Left ventricle myocardium superior (tissue), 1 donor: Measurements from ENCODE around the gene OTP. TPM values are rescaled to one million over a fixed set of nuclear protein-coding genes. Genes with fewer than 3 reads are reported as not detected.

Source experiments
- ATAC-seq: fragments of 200-7000 bp; cut with Tn5 transposase; one replicate; pipeline ENCODE4 v1.9.1; 2020; ENCODE audit warnings: mild to moderate bottlenecking, moderate library complexity
- DNase-seq: peaks from one replicate; pipeline ENCODE4 v3.0.0-alpha.2; 2020
- intact Hi-C: fragments of 100-400 bp; cut with micrococcal nuclease; formaldehyde crosslinking; loops from one replicate; pipeline ENCODE4 v1.11.0; 2022
- long read RNA-seq: library from polyadenylated mRNA; unstranded; transcript quantifications from one replicate; pipeline ENCODE4 v2.0.0, GENCODE V29; 2021
- total RNA-seq: library from RNA; stranded (reverse); fragmentation: NEBNext Ultra II Directional; extraction: Animal tissue kit (Norgen Biotek cat#: 25700); gene quantifications from one replicate; pipeline ENCODE4 v1.2.1, GENCODE V29; 2021
- donor health status: DM: no; HTN: yes; CAD: no; lungs with severe emphysema.

OTP gene
- total RNA-seq, result not detected
- long read RNA-seq, result 0 reads

DNA sequence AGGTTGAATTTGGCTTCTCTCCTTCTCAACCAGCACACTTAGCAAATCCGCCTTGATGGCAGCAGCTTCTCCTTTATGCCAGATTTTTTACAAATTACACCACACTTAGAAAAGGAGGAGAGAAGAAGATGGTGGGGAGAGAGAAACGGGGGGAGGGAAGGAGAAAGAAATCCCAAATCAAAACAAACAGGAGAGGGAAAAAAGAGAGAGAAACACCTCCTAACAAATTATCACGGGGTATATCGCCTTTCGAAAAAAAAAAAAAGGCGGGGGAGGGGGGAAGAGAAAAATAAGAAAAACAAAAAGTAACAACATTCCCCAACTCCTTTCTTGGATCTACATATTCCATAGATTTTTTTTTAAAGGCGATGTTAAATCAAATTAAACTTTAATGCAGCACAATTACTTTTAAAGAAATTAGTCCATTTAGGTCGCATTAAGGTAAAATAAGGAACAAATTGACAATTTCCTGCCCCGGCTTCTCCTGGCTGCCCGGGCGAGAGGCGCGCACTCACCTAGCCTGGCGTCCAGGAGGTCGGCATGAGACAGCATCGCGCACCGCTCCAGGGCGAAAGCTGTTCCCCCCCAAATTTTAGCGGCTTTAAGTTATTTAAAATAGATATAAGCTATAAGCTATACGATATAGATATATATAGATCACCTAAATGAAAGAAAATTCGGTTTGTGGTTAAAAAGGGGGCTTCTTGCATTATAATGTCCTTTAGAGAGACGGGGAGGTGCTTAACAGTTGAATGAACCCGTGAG lies at the start of gene OTP:
OTP (minus strand) TSS at position 716 of the 765 bp plus-strand sequence; CDS start at position 552, 164 bp downstream.
- intact Hi-C loops, result no loop called here
- DNase-seq (no peak), ATAC-seq (no peak)

DNA sequence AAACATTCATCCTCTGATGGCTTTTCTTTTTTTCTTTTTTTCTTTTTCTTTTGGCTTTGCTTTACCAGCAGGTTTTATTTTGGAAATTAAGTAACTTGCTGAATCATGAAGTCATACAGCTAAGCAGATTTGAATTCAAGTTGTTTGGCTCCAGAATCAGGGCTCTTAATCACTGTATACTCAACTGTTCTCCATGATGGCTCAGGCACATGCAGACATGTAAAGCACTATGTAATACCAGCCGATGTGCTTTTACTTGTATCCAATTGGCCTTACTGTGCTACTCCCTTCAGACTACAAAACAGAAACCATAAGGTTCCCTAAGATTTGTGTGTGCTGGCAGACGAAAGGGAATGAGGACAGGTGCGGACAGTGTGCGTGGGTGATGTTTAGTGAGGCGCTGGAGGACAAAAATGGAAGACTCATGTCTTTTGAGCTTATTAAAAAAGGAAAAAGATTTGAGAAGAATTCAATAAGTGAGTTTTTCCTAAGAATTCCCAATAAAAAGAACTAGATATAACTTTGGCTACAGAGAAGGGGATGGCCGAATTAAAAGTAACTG lies 44.7 kb upstream of the OTP start:
- no peak for ATAC-seq
- intact Hi-C loops, result no loop called here
- no peak for DNase-seq

- DNase-seq (no peak), ATAC-seq (no peak)
- intact Hi-C loops, result no loop called here
Observed at GRCh38 chr5:77670526-77670925, 32.0 kb upstream of the OTP start.

- DNase-seq (no peak), ATAC-seq (no peak)
- intact Hi-C loops, result no loop called here
Observed at GRCh38 chr5:77669677-77670076, 31.2 kb upstream of the OTP start.

DNA sequence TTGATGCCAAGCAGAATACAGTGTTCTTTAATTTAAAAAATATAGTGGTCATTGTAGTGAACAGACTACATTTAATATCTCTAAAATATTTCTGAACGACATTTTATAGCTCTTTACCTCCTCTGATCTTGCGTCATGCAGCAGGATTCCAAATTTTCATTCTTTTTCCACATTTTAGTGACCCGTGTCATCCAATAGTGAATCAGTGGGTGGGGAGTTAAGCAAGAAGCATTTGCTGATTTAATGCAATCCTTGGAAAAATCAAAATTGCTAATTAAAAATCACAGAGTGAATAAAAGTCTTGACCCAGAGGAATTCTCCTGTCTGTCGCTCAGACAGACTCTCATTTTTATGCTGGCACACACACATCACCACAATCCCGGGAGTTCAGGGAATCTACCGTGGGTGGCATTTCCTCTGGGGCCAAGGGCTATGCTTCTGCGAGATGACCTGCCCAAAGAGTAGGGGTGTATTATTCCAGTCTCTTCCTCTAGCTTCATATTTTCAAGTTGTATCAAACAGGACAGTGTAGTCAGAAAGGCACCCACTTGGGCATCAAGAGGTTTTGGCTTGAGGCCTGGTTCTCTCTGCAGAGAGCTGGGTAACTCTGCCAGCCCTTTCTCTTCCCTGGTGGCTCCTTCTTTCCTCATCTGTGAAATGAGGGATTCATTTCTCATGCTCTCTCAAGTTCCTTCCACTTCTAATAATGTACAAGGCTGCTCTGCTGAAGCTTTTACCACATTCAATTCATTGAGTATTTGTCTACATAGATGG lies 24.8 kb upstream of the OTP start:
- DNase-seq, result peak; percentile 40

DNA sequence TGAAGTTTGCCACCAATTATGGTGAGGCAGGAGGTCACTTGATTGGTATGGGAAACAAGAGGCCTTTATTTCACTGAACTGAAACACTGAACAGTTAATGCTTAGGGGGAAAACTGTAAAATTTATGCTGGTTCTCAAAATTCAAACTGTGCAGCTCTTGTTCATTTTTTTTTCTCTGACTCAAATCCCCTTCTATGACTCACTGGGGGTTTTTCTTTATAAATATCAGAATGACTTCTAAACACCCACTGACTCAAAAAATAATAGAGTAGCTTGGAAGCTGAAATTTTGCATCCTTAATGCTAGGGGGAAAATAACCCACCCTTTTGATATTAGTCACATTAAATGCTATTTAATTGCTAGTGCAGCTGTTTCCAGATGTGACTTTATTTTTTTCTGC lies 24.1 kb upstream of the OTP start:
- intact Hi-C loops, result no loop called here

More for the DNA sequence above, 24.8 kb upstream of the OTP start:
- intact Hi-C loops, result no loop called here
- ATAC-seq, result peak; percentile 78

DNA sequence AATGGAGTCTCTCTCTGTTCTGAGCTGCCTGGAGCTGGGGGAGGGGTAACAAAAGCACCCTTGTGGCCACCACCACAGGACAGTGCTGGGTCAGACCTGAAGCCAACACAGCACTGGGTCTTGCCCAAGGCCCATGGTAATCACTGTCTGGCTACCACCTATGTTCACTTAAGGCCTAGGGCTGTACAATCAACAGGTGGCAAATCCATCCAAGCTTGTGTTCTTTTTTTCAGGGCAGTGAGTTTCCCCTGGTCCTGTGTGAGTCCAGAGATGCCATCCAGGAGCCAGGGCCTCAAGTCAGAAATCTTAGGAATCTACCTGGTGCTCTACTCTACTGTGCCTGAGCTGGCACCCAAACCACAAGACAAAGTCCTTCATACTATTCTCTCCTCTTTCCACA lies 20.1 kb upstream of the OTP start:
- DNase-seq (no peak), ATAC-seq (no peak)
- intact Hi-C loops, result no loop called here

More for the DNA sequence above, 24.1 kb upstream of the OTP start:
- no peak for DNase-seq
- no peak for ATAC-seq

GRCh38 chr5:77651343-77651742 lies 12.8 kb upstream of the OTP start:
- ATAC-seq (no peak), DNase-seq (no peak)
- intact Hi-C loops, result no loop called here

DNA sequence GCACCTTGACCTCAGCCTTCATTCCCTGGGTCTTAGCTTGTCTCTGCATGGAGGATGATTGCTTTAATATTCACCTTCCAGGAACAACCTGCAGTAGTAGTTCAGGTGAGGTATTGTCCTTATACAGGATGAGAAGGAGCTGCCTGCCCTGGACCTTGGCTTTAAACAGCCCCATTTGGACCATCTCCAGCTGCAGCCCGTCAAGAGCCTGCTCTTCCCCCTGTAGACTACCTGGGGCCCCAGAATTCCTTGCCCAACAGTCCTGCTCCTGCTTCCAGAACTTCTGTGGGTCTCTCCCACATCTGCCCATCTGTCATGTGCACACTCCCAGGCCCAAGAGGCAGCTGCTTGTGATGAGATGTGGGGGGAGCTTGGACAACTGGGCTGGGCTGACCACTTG lies 12.2 kb upstream of the OTP start:
- intact Hi-C loops, result no loop called here
- ATAC-seq (no peak), DNase-seq (no peak)

- DNase-seq, result no peak
- intact Hi-C loops, result no loop called here
- ATAC-seq, result no peak
Observed at GRCh38 chr5:77649776-77650175, 11.3 kb upstream of the OTP start.

DNA sequence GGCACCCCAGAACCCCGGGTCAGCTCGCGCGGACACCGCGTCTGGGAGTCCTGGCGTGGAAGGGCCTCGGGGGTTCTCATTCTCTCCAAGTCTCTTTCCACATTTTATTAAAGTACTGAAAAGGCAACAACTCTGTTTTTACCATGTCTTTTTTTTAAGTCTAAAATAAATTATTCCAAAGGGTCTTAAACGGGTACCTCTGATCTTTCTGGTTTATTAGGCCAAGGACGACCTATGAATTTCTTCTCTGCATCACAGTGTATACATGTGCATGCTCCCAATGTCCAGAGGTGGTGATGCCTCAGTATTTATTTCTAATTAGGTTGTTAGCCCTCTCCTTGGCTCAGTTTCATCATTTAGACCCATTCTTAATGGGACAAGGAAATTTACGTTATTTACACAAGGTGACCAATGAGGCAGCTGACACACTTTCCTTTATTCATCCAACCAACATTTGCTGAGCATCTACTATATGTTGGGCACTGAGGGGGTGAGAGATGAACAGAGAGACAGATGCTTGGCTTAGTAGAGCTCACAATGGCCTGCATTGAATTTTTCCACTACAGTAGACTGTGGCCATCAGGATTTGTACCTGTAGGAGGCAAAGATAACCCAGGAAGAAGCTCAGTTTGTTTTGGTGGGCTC lies 7.6 kb upstream of the OTP start:
- intact Hi-C loops, result no loop called here
- no peak for DNase-seq
- ATAC-seq, result no peak

DNA sequence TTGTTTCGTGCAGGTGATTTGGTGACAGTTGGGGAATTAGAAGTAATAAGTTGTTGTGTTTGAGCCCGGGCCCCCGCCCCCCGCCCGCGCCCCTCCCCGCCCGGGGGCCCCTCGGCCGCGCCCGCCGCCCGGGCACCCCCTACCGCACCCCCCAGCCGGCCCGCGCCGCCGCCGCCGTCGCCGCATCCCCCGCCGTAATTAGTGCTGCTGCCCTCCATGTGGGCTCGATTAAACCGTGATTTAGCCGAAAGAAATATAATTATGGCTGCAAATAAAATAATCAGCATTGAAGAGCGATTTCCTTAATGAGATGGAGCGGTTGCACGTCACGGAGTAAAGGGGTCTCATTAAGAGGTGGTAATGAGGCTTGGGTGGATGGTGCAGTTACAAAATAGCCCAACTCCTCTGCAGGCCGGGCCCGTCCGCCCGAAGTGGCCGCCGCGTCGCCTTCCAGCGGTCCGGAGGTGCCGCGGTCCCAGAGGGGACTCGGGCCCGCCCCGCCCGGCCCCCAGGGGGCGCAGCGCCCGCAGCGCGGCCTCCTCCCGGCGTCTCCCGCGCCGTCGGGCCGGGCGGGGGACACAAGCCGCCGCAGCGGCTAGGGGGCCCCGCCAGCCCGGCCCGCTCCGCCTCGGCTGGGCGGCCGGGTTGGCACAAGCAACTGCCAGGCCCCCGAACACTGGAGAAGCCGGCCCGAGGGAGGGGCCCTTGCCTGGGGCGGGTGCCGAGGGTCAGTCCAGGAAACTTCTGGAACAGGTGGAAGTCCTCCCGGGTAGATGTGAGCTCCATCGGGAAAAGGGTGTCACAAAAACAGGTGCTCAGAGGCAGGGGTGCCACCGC lies 6.9 kb upstream of the OTP start:
- ATAC-seq, result peak; percentile 69
- intact Hi-C loops, result no loop called here

GRCh38 chr5:77644371-77645157 lies 6.1 kb upstream of the OTP start:
- ATAC-seq (no peak), DNase-seq (no peak)
- intact Hi-C loops, result no loop called here

More for the DNA sequence above, 6.9 kb upstream of the OTP start:
- peak; percentile 61 for DNase-seq

- intact Hi-C loops, result no loop called here
- DNase-seq, result no peak
- no peak for ATAC-seq
Observed at GRCh38 chr5:77643654-77644370, 5.3 kb upstream of the OTP start.

DNA sequence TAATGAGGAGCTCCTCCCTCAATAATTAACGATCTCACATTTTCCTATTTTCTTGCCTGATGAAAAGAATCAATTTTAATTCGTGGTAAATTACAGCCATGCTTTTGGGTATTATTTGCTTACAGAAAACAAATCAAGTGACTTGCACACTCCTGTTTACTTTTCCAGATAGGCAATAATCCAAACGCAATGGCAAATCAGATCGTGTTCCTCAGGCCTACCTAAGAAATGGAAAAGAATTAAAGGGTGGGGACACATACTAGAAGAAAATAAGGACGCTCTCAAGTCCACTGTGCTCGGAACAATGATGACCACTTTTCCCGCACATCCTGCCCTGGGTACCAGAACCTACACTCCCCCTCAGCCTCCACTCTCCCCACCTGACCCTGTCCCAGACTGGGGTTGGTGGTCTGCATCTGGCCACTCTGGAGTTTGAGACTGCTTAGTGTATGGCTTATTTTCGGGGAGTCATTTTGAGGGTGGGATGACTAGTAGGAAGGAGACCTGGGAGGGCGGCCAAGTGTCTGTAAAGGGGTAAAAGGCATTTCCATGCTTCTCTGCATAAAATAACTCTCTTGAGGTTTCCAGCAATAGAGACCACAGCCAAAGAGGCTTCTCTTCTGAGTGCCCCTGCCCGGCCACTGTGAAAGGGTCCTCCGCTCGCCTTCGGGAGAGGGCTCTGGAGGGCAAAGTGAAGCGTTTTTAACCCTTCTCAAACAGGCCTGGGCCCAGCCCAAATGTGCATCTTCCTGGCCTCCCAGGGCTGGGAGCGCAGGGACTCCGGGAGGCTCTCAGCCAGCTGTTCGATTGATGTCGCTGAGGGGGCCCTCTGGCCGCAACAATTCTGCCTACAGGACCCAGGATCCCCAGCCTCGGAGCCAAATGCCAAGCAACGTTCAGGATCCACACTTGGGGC lies 4.5 kb upstream of the OTP start:
- ATAC-seq (no peak), DNase-seq (no peak)
- intact Hi-C loops, result no loop called here

DNA sequence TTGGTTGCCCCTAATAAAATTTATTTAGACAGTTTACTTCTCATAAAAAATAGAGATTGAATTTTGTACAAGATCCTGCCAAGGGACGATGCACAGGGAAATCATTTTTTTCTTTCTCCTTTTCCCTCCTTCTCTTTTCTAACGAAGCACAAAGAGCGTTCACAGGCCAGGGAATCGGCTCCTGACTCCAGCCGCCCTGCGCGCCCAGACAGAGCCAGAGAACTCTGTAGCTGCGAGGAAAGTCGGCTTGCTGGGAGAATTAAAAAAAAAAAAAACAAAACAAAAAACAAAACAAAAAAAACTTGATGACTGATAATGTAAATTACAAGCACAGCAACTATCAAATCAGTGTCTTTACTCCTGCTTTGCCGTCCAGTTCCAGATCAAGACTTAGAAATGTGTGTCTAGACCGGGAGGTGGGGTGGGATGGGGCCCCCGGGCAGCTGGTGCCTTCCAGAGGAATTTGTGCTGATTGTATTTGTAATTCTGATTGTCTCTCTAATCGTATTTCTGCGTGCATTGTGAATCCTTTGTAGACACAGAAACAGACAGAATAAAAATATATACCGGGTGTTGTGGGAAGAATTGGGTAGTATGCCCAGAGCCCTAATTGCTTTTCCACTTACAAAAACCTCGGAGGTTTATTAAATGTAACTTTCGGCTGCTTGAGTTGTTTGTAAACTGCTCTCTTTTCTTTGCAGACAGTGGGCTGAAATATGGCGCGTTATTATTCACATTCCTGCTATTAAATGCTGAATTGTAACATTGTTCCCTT lies 3.6 kb upstream of the OTP start:
- intact Hi-C loops, result no loop called here
- ATAC-seq (no peak), DNase-seq (no peak)
